Trophoblast cell (in vitro differentiated cells and primary cell): ENCODE measurements around the gene METTL13. TPM values are rescaled to one million over a fixed set of nuclear protein-coding genes. Genes with fewer than 3 reads are reported as not detected.

Experiments
- DNase-seq, 2 donors: peaks; one replicate each; pipeline ENCODE4 v3.0.0-alpha.2; 2016
- H2AFZ ChIP-seq: 2 replicates; pipeline ENCODE4 v1.6.1; 2013; ENCODE audit warnings: low read length, moderate library complexity, mild to moderate bottlenecking; ENCODE audit not compliant: insufficient read depth, poor library complexity
- H2AK5ac ChIP-seq: 2 replicates; pipeline ENCODE4 v1.6.1; 2013; ENCODE audit warnings: mild to moderate bottlenecking, low read length
- H2BK120ac ChIP-seq: 2 replicates; pipeline ENCODE4 v1.6.1; 2013; ENCODE audit warnings: low read length, mild to moderate bottlenecking, moderate library complexity; ENCODE audit not compliant: insufficient read depth, poor library complexity
- H2BK12ac ChIP-seq: 2 replicates; pipeline ENCODE4 v1.6.1; 2013; ENCODE audit warnings: mild to moderate bottlenecking, low read length, moderate library complexity
- H2BK5ac ChIP-seq: 2 replicates; pipeline ENCODE4 v1.6.1; 2013; ENCODE audit warnings: low read length, low read depth, moderate library complexity, mild to moderate bottlenecking; ENCODE audit not compliant: poor library complexity
- H3K14ac ChIP-seq: 2 replicates; pipeline ENCODE4 v1.6.1; 2013; ENCODE audit warnings: mild to moderate bottlenecking, low read length
- H3K18ac ChIP-seq: 2 replicates; pipeline ENCODE4 v1.6.1; 2013; ENCODE audit warnings: mild to moderate bottlenecking, low read length
- H3K23ac ChIP-seq: 2 replicates; pipeline ENCODE4 v1.6.1; 2013; ENCODE audit warnings: low read length
- H3K27ac ChIP-seq: 2 replicates; pipeline ENCODE4 v1.5.1; 2013; ENCODE audit warnings: low read depth, mild to moderate bottlenecking, inconsistent platforms, low read length, moderate library complexity
- H3K27me3 ChIP-seq: 2 replicates; pipeline ENCODE4 v1.6.1; 2013; ENCODE audit warnings: inconsistent platforms, mild to moderate bottlenecking, low read length, moderate library complexity; ENCODE audit not compliant: insufficient read depth
- H3K36me3 ChIP-seq, 2 experiments: 1 replicate in 1 of 2; 2 replicates in 1 of 2; pipeline ENCODE4 v1.6.1; 2013; ENCODE audit warnings: low read length in 2 of 2, mild to moderate bottlenecking in 2 of 2, moderate library complexity in 1 of 2; ENCODE audit not compliant: insufficient read depth in 2 of 2, control insufficient read depth in 1 of 2
- H3K4ac ChIP-seq: 2 replicates; pipeline ENCODE4 v1.6.1; 2013; ENCODE audit warnings: low read depth, mild to moderate bottlenecking, low read length, moderate library complexity
- H3K4me1 ChIP-seq, 2 experiments: 1 replicate in 1 of 2; 2 replicates in 1 of 2; pipeline ENCODE4 v1.6.1; 2013; ENCODE audit warnings: low read length in 2 of 2, mild to moderate bottlenecking in 2 of 2, moderate library complexity in 1 of 2; ENCODE audit not compliant: insufficient read depth in 2 of 2, control insufficient read depth in 1 of 2
- H3K4me2 ChIP-seq: 2 replicates; pipeline ENCODE4 v1.6.1; 2013; ENCODE audit warnings: inconsistent platforms, mild to moderate bottlenecking, low read length, moderate library complexity
- H3K4me3 ChIP-seq: 2 replicates; pipeline ENCODE4 v1.5.1; 2013; ENCODE audit warnings: mild to moderate bottlenecking, low read depth, low read length, inconsistent platforms
- H3K79me1 ChIP-seq: one replicate; pipeline ENCODE4 v1.6.1; 2013; ENCODE audit warnings: low read length
- H3K79me2 ChIP-seq: 2 replicates; pipeline ENCODE4 v1.6.1; 2013; ENCODE audit warnings: low read length, mild to moderate bottlenecking; ENCODE audit not compliant: control insufficient read depth, insufficient read depth, poor library complexity
- H3K9ac ChIP-seq: 2 replicates; pipeline ENCODE4 v1.6.1; 2013; ENCODE audit warnings: mild to moderate bottlenecking, low read length
- H3K9me3 ChIP-seq: 2 replicates; pipeline ENCODE4 v1.6.1; 2013; ENCODE audit warnings: low read depth, mild to moderate bottlenecking, control low read depth, inconsistent platforms, low read length; ENCODE audit not compliant: insufficient read depth
- H4K12ac ChIP-seq: 2 replicates; pipeline ENCODE4 v1.6.1; 2013; ENCODE audit warnings: low read depth, mild to moderate bottlenecking, low read length, moderate library complexity
- H4K8ac ChIP-seq: 2 replicates; pipeline ENCODE4 v1.6.1; 2013; ENCODE audit warnings: low read depth, mild to moderate bottlenecking, low read length, moderate library complexity
- H4K91ac ChIP-seq: one replicate; pipeline ENCODE4 v1.6.1; 2013; ENCODE audit warnings: low read depth, mild to moderate bottlenecking, low read length, moderate library complexity
- WGBS: extraction: QIAGEN DNeasy Blood & Tissue Kit; methylation state at CpG from one replicate; pipeline ENCODE4 v1.1.7; 2013; ENCODE audit warnings: missing lambda C conversion rate; ENCODE audit not compliant: insufficient read length, insufficient coverage; ENCODE audit errors: extremely low coverage; 5-methylcytosine and 5-hydroxymethylcytosine counted together
- polyA plus RNA-seq: library from polyadenylated mRNA; stranded (reverse); fragments of 200-250 nt; gene quantifications from 2 replicates; pipeline ENCODE4 v1.2.3, GENCODE V29; 2013

METTL13 gene
- polyA plus RNA-seq, result 12.7 TPM in 2 replicates

GRCh38 chr1:171781176-171781875 is at the start of gene METTL13:
Gene METTL13, plus strand, starts transcription at chr1:171781660. Its CDS starts 308 bp downstream, at chr1:171781968.
- Histone ChIP-seq H3K14ac (peak within 1 kb of the TSS; percentile 63), H2BK120ac (peak within 1 kb of the TSS; percentile 21), H3K79me2 (peaks cover 7% of the 10 kb centered on the region), H3K27ac (peak within 1 kb of the TSS; percentile 89), H2BK5ac (peak within 1 kb of the TSS; percentile 53), H3K9me3 (peaks cover 2% of the 10 kb centered on the region), H3K9ac (peak within 1 kb of the TSS; percentile 93), H3K4me1 (peaks cover 0 to 12% of the 10 kb centered on the region in 2 experiments), H3K4me3 (peak within 1 kb of the TSS; percentile 87), H3K23ac (no peak within 1 kb of the TSS), H4K8ac (peak within 1 kb of the TSS; percentile 84), H3K4me2 (peak within 1 kb of the TSS; percentile 97), H4K12ac (peak within 1 kb of the TSS; percentile 83), H4K91ac (peak within 1 kb of the TSS; percentile 88), H3K18ac (peak within 1 kb of the TSS; percentile 70), H2AFZ (peak within 1 kb of the TSS; percentile 74), H3K27me3 (no peaks in the 10 kb centered on the region), H3K79me1 (peaks cover 6% of the 10 kb centered on the region), H3K4ac (peak within 1 kb of the TSS; percentile 95), H3K36me3 (peaks cover 15 to 21% of the 10 kb centered on the region in 2 experiments), H2AK5ac (peak within 1 kb of the TSS; percentile 58), H2BK12ac (no peak within 1 kb of the TSS)
- WGBS, result no CpG with 5 or more reads among the region's 57 CpGs
- DNase-seq, result peak; percentile 99 to 100

DNA sequence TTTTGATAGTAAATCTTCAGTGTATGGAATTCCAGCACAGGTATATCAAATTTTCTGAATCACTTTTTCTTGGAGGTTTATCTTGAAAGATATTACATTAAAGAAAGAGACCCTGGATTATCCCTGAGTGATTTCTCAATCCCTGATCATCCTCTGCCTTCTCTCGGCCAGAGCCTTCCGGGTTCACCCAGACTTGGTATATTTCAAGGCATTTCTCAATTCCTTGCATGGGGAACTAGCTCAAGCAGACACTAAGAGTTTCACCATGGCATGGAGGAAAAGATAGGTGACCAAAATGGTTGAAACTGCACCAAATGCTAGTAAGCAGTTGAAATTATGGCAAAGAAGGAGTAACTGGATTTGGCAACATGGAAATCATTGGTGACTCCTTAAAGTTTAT is 45.3 kb upstream of the METTL13 start:
- H3K23ac ChIP-seq, result no peak overlapping the region
- H3K4me3 ChIP-seq, result no peak overlapping the region
- H3K27me3 ChIP-seq, result no peaks in the 10 kb centered on the region
- H3K79me2 ChIP-seq, result no peaks in the 10 kb centered on the region
- H3K4me1 ChIP-seq, result no peaks in the 10 kb centered on the region
- no peak for DNase-seq
- no peak overlapping the region for H2BK5ac ChIP-seq
- no peak overlapping the region for H3K14ac ChIP-seq
- no peak overlapping the region for H2AK5ac ChIP-seq
- no peak overlapping the region for H4K12ac ChIP-seq
- no peak overlapping the region for H3K4ac ChIP-seq
- H4K8ac ChIP-seq, result no peak overlapping the region
- no peak overlapping the region for H3K27ac ChIP-seq
- H3K9me3 ChIP-seq, result no peaks in the 10 kb centered on the region
- H2AFZ ChIP-seq, result no peak overlapping the region
- no CpG with 5 or more reads among the region's 2 CpGs for WGBS
- no peak overlapping the region for H2BK120ac ChIP-seq
- H2BK12ac ChIP-seq, result no peak overlapping the region
- H3K9ac ChIP-seq, result no peak overlapping the region
- no peak overlapping the region for H3K18ac ChIP-seq
- no peak overlapping the region for H4K91ac ChIP-seq
- peaks cover 4 to 6% of the 10 kb centered on the region in 2 experiments for H3K36me3 ChIP-seq
- H3K79me1 ChIP-seq, result no peaks in the 10 kb centered on the region
- H3K4me2 ChIP-seq, result no peak overlapping the region

DNA sequence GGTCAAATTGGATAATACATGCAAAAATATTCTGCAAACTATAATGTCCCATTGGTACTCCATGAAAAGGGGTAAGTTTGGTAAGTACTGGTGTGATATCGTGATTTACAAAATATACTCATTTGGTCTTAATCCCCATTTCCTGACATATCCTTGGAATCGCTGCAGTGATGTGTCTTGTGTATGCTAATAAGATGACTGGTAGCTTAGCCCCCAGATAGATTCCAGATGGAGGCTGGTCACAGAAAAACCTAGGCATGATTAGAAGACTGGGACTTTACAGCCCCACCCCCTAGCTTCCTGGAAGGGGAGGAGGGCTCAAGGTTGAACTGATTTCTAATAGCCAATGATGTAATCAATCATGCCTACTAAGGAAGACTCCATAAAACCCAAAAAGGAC is 42.5 kb upstream of the METTL13 start:
- Histone ChIP-seq H2BK120ac (no peak overlapping the region), H3K27ac (no peak overlapping the region), H3K4me1 (no peaks in the 10 kb centered on the region), H2AFZ (no peak overlapping the region), H3K14ac (no peak overlapping the region), H2BK5ac (no peak overlapping the region), H4K8ac (no peak overlapping the region), H4K12ac (no peak overlapping the region), H3K18ac (no peak overlapping the region), H4K91ac (no peak overlapping the region), H2BK12ac (no peak overlapping the region), H3K9me3 (no peaks in the 10 kb centered on the region), H3K36me3 (peaks cover 4 to 6% of the 10 kb centered on the region in 2 experiments), H3K4me2 (no peak overlapping the region), H3K27me3 (no peaks in the 10 kb centered on the region), H3K9ac (no peak overlapping the region), H3K4ac (no peak overlapping the region), H3K79me1 (peaks cover 12% of the 10 kb centered on the region), H2AK5ac (no peak overlapping the region), H3K4me3 (no peak overlapping the region), H3K79me2 (peaks cover 5% of the 10 kb centered on the region), H3K23ac (no peak overlapping the region)
- no peak for DNase-seq
- WGBS, result no CpG with 5 or more reads among the region's 2 CpGs

- Histone ChIP-seq H3K36me3 (peaks cover 4 to 6% of the 10 kb centered on the region in 2 experiments), H3K23ac (no peak overlapping the region), H3K9me3 (no peaks in the 10 kb centered on the region), H2BK120ac (no peak overlapping the region), H3K27me3 (no peaks in the 10 kb centered on the region), H3K27ac (no peak overlapping the region), H4K8ac (no peak overlapping the region), H3K79me1 (peaks cover 12% of the 10 kb centered on the region), H2AFZ (no peak overlapping the region), H3K4me1 (no peaks in the 10 kb centered on the region), H3K4me3 (no peak overlapping the region), H4K91ac (no peak overlapping the region), H2BK5ac (no peak overlapping the region), H3K79me2 (peaks cover 5% of the 10 kb centered on the region), H2BK12ac (no peak overlapping the region), H3K4me2 (no peak overlapping the region), H4K12ac (no peak overlapping the region), H3K14ac (no peak overlapping the region), H3K9ac (no peak overlapping the region), H3K18ac (no peak overlapping the region), H3K4ac (no peak overlapping the region), H2AK5ac (no peak overlapping the region)
- WGBS, result no CpG with 5 or more reads among the region's 2 CpGs
- no peak for DNase-seq
Measured at GRCh38 chr1:171739656-171740055, 41.8 kb upstream of the METTL13 start.
